SK-N-SH treated with all-trans-retinoic acid at 6 μM for 48 hours (cell line): Measurements from ENCODE around the gene SPEF1.

ENCODE experiments used
- BACH2 ChIP-seq: fragments of 250-450 bp; sonication (Bioruptor Pico); IDR thresholded peaks from 2 replicates; pipeline ENCODE4 v1.9.0; 2021; ENCODE audit warnings: mild to moderate bottlenecking, borderline replicate concordance
- CREB5 ChIP-seq: fragments of 250-450 bp; sonication (Bioruptor Pico); IDR thresholded peaks from 2 replicates; pipeline ENCODE4 v1.5.1; 2020; ENCODE audit warnings: low read depth, mild to moderate bottlenecking, moderate library complexity
- CSDC2 ChIP-seq: fragments of 250-450 bp; sonication (Bioruptor Pico); IDR thresholded peaks from 2 replicates; pipeline ENCODE4 v1.5.0; 2020; ENCODE audit warnings: mild to moderate bottlenecking, moderate library complexity
- CSRNP3 ChIP-seq: fragments of 250-450 bp; sonication (Bioruptor Pico); IDR thresholded peaks from 2 replicates; pipeline ENCODE4 v1.5.1; 2021; ENCODE audit warnings: mild to moderate bottlenecking, moderate library complexity
- ISL1 ChIP-seq: fragments of 250-450 bp; sonication (Bioruptor Pico); IDR thresholded peaks from 2 replicates; pipeline ENCODE4 v2.1.2; 2022; ENCODE audit warnings: mild to moderate bottlenecking, moderate library complexity
- PATZ1 ChIP-seq: fragments of 250-450 bp; sonication (Bioruptor Pico); IDR thresholded peaks from 2 replicates; pipeline ENCODE4 v1.8.0; 2020; ENCODE audit warnings: mild to moderate bottlenecking, moderate library complexity, borderline replicate concordance
- RARB ChIP-seq: fragments of 250-450 bp; sonication (Bioruptor Pico); IDR thresholded peaks from 2 replicates; pipeline ENCODE4 v1.8.0; 2021; ENCODE audit warnings: mild to moderate bottlenecking, moderate library complexity
- SNAI2 ChIP-seq: fragments of 250-450 bp; sonication (Bioruptor Pico); IDR thresholded peaks from 2 replicates; pipeline ENCODE4 v1.5.0; 2020; ENCODE audit warnings: mild to moderate bottlenecking, moderate library complexity
- TOX ChIP-seq: fragments of 250-450 bp; sonication (Bioruptor Pico); IDR thresholded peaks from 2 replicates; pipeline ENCODE4 v1.8.0; 2021; ENCODE audit warnings: mild to moderate bottlenecking, moderate library complexity, borderline replicate concordance
- ZFP3 ChIP-seq: fragments of 250-450 bp; sonication (Bioruptor Pico); IDR thresholded peaks from 2 replicates; pipeline ENCODE4 v1.5.0; 2020; ENCODE audit warnings: mild to moderate bottlenecking, moderate library complexity
- ZFP30 ChIP-seq: fragments of 450-650 bp; formaldehyde crosslinking; IDR thresholded peaks from 2 replicates; pipeline ENCODE4 v1.5.0; 2022; ENCODE audit warnings: mild to moderate bottlenecking, moderate library complexity
- ZNF70 ChIP-seq: fragments of 450-650 bp; formaldehyde crosslinking; IDR thresholded peaks from 2 replicates; pipeline ENCODE4 v1.5.0; 2020; ENCODE audit warnings: mild to moderate bottlenecking, moderate library complexity
- ZNF8 ChIP-seq: fragments of 450-650 bp; formaldehyde crosslinking; IDR thresholded peaks from 2 replicates; pipeline ENCODE4 v1.5.0; 2020; ENCODE audit warnings: mild to moderate bottlenecking, moderate library complexity

- TF ChIP-seq ZFP30 (CRISPR knock-in tag) (no peak), ZNF70 (no peak), PATZ1 (no peak), SNAI2 (CRISPR knock-in tag) (no peak), TOX (CRISPR knock-in tag) (no peak), ZNF8 (CRISPR knock-in tag) (no peak), BACH2 (no peak), RARB (no peak), CSDC2 (CRISPR knock-in tag) (no peak), CREB5 (CRISPR knock-in tag) (no peak), ZFP3 (CRISPR knock-in tag) (no peak), CSRNP3 (CRISPR knock-in tag) (no peak), ISL1 (no peak)
Measured at GRCh38 chr20:3828798-3829197, 47.5 kb upstream of the SPEF1 start.
